Natural killer cell treated with Interleukin-12 subunit alpha and Interleukin-12 subunit beta and Interleukin-15 and Interleukin-18, amount 100 ng/mL, for 72 hours (primary cell): ENCODE measurements around the gene GRB2. TPM values are rescaled to one million over a fixed set of nuclear protein-coding genes. Genes with fewer than 3 reads are reported as not detected.
A peak's percentile ranks its signal among the peaks of the same experiment; 100 is the strongest.
"Not testable (repeated sequence)": the region's sequence is repeated elsewhere in the genome, so short reads cannot be mapped to it uniquely, and the experiment has no call there.

ENCODE experiments used
- ATAC-seq, 2 donors: fragments of 150-1000 bp; cut with Tn5 transposase in 1 of 2; sonication (Bioruptor Pico), chemical (Tn5 transposase) in 1 of 2; 2 replicates each; pipeline ENCODE4 v1.10.0; 2021
- DNase-seq: peaks from one replicate; pipeline ENCODE4 v3.0.0; 2022; ENCODE audit warnings: low spot score
- H3K27ac Mint-ChIP-seq, 2 donors: 1 replicate in 1 of 2; 2 replicates in 1 of 2; pipeline ENCODE4 v1.8.0; 2022; ENCODE audit warnings: mixed read lengths in 2 of 2, mild to moderate bottlenecking in 1 of 2, moderate library complexity in 1 of 2
- H3K27me3 Mint-ChIP-seq, 2 donors: 1 replicate in 1 of 2; 2 replicates in 1 of 2; pipeline ENCODE4 v1.8.0; 2022; ENCODE audit warnings: mixed read lengths in 2 of 2
- H3K36me3 Mint-ChIP-seq: one replicate; pipeline ENCODE4 v1.8.0; 2022; ENCODE audit warnings: mixed read lengths
- H3K4me1 Mint-ChIP-seq, 2 donors: 1 replicate in 1 of 2; 2 replicates in 1 of 2; pipeline ENCODE4 v1.8.0; 2022; ENCODE audit warnings: low read depth in 2 of 2, mixed read lengths in 2 of 2, mild to moderate bottlenecking in 1 of 2
- H3K4me3 Mint-ChIP-seq: one replicate; pipeline ENCODE4 v1.8.0; 2022; ENCODE audit warnings: mixed read lengths
- H3K9me3 Mint-ChIP-seq: 2 replicates; pipeline ENCODE4 v1.8.0; 2022; ENCODE audit warnings: mixed read lengths
- total RNA-seq, 2 donors: library from RNA; stranded (reverse); gene quantifications; one replicate each; pipeline ENCODE4 v1.2.3, GENCODE V29; 2022

GRB2 gene
- total RNA-seq: 100 to 1,000 TPM; 198 to 235 TPM

- Mint-ChIP-seq H3K9me3 (no peaks in the 10 kb centered on the region), H3K36me3 (peaks cover 4% of the 10 kb centered on the region), H3K27me3 (no peaks in the 10 kb centered on the region), H3K4me1 (peaks cover 29 to 44% of the 10 kb centered on the region in 2 donors), H3K27ac (peak within 1 kb of the TSS; percentile 81 to 94), H3K4me3 (peak within 1 kb of the TSS; percentile 90)
- DNase-seq (peak; percentile 100), ATAC-seq (peak; percentile 94 to 97)
These were observed at the start of gene GRB2 for GRCh38 chr17:75405365-75406221. Gene GRB2 (minus strand): TSS chr17:75405678. CDS start chr17:75393628, 12,050 bp downstream.

GRCh38 chr17:75454672-75455071 is 49.2 kb upstream of the GRB2 start:
- peaks cover 30 to 35% of the 10 kb centered on the region in 2 donors for H3K4me1 Mint-ChIP-seq
- H3K9me3 Mint-ChIP-seq, H3K36me3 Mint-ChIP-seq, ATAC-seq, H3K27me3 Mint-ChIP-seq, DNase-seq: not testable (repeated sequence)
- peak overlapping the region in 1 of 2 donors; percentile 83 for H3K27ac Mint-ChIP-seq
- H3K4me3 Mint-ChIP-seq: peak overlapping the region; percentile 9

DNA sequence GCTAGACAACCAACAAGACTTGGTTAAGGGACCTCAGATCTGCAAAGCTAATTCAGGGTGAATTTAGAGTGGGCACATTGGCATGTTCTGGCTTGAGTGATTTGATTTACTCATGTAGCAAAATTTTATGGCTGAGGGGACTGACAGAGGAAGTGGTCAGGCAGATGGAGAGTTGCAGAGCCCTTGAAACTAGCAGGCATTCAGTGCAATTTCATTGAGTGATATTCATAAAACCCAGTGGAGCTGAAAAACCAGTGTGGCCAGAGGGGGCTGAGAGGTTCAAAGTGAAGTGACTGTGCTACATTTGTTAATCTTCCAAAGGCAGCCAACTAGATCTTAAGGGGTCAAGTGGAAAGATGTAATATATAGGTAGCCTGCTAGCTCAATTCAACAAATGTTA is 48.7 kb upstream of the GRB2 start:
- H3K4me1 Mint-ChIP-seq: peaks cover 25 to 31% of the 10 kb centered on the region in 2 donors
- no peaks in the 10 kb centered on the region for H3K36me3 Mint-ChIP-seq
- H3K9me3 Mint-ChIP-seq: no peaks in the 10 kb centered on the region
- H3K4me3 Mint-ChIP-seq: peak overlapping the region; percentile 9
- ATAC-seq (no peak), DNase-seq (no peak)
- H3K27me3 Mint-ChIP-seq: no peaks in the 10 kb centered on the region
- peak overlapping the region in 1 of 2 donors; percentile 6 for H3K27ac Mint-ChIP-seq

DNA sequence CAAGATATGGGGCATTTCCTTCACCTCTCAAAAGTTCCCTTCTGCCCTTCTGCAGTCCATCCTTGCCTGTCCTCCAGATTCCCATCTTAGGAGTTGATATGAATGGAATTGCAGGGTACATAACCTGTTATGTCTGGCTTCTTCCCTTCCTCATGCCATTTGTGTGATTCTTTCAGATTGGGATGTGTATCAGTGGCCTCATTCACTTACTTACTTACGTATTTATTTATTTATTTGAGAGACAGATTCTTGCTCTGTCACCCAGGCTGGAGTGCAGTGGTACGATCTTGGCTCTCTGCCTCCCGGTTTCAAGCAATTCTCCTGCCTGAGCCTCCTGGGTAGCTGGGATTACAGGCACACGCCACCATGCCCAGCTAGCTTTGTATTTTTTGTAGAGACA is 44.8 kb upstream of the GRB2 start:
- Mint-ChIP-seq H3K27me3 (no peaks in the 10 kb centered on the region), H3K9me3 (no peaks in the 10 kb centered on the region)

DNA sequence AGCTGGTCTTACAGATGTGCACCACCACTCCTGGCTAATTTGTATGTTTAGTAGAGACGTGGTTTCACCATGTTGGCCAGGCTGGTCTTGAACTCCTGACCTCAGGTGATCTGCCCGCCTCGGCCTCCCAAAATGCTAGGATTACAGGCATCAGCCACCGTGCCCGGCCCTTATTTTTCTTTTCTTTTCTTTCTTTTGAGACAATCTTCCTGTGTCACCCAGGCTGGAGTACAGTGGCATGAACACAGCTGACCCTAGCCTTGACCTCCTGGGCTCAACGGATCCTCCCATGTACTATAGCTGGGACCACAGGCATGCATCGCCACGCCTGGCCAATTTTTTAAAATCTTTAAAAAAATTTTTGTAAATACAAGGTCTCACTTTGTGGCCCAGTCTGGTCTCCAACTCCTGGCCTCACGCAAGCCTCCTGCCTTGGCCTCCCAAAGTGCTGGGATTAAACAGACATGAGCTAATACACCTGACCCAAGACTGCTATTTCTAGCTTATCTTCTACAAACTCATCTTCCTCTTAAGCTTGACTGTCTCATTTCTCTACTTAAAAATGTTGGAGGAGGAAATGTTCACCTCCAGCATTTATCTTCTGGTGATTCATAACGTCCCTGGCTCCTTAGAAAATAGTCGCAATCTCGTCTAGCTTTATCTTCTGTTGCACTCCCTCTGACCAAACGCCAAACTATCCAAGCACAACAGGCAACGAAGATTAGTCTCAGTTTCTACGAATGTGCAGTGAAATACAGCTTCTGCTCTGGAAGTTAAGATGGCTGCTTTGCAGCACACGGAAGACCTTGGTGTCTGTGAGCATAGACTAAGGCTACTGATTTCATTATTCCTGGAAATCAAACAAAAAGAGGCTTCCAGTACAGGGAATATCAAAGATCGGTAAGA is 42.7 kb upstream of the GRB2 start:
- no peak for ATAC-seq
- H3K27me3 Mint-ChIP-seq: no peaks in the 10 kb centered on the region
- no peaks in the 10 kb centered on the region for H3K4me1 Mint-ChIP-seq
- no peak for DNase-seq
- no peak overlapping the region for H3K4me3 Mint-ChIP-seq
- H3K36me3 Mint-ChIP-seq: no peaks in the 10 kb centered on the region
- no peak overlapping the region for H3K27ac Mint-ChIP-seq
- no peaks in the 10 kb centered on the region for H3K9me3 Mint-ChIP-seq

More for the DNA sequence above, 44.8 kb upstream of the GRB2 start:
- ATAC-seq (no peak), DNase-seq (no peak)
- Mint-ChIP-seq H3K4me3 (no peak overlapping the region), H3K27ac (no peak overlapping the region), H3K4me1 (peaks cover 9 to 12% of the 10 kb centered on the region in 2 donors), H3K36me3 (no peaks in the 10 kb centered on the region)

GRCh38 chr17:75445896-75446295 is 40.4 kb upstream of the GRB2 start:
- not testable (repeated sequence) for H3K4me3 Mint-ChIP-seq, H3K9me3 Mint-ChIP-seq

DNA sequence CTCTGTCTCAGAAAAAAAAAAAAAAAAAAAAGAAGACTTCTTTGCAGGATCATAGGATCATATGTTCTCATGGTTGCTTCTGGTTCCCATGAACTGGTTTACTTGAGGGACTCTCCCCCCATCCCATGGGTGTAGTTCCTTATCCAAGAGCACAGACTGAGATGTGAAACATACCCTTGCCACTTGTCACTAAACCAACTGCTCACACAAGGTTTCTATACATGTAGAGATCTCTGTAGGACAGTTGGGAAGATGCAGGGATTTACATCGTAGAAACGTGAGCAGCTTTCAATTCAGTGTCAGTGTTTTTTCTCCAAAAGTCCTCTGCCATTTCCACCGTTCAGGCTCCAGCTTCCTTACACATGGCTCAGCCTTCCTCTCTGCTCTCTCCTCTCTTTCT is 39.8 kb upstream of the GRB2 start:
- Mint-ChIP-seq H3K4me3 (no peak overlapping the region), H3K36me3 (no peaks in the 10 kb centered on the region), H3K9me3 (no peaks in the 10 kb centered on the region), H3K27ac (no peak overlapping the region), H3K4me1 (no peaks in the 10 kb centered on the region), H3K27me3 (no peaks in the 10 kb centered on the region)
- no peak for ATAC-seq
- DNase-seq: no peak

More at GRCh38 chr17:75445896-75446295, 40.4 kb upstream of the GRB2 start:
- not testable (repeated sequence) for DNase-seq, ATAC-seq, H3K36me3 Mint-ChIP-seq, H3K27me3 Mint-ChIP-seq, H3K27ac Mint-ChIP-seq, H3K4me1 Mint-ChIP-seq

DNA sequence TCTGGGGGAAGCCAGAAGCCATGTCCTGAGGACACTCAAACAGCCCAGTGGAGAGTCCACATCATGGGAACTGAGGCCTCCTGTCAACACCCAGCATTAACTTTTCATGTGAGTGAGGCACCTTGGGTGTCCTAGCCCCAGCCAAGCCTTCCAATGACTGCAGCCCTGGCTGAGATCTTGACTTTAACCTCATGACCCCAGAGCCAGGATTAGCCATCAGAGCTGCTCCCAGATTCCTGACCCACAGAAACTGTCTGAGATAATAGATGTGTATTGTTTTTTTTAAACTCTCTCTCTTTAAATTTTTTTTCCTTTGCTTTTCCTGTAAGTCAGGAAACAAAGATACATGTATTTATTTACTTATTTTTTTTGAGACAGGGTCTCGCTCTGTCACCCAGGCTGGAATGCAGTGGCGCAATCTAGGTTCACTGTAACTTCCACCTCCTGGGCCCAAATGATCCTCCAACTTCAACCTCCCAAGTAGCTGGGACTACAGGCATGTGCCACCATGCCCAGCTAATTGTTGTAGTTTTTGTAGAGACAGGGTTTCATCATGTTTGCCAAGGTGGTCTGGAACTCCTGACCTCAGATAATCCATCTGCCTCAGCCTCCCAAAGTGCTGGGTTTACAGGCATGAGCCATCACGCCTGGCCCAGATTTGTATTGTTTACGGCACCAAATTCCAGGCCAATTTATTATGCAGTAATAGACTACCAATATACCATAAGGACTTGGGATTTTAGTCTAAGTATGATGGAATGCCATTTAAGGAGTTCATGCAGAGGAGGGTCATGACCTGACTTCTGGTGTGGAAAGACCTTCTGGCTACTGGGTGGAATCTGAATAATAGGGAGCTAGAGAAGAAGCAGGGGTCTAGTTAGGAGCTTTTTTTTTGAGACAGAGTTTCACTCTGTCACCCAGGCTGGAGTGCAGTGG is 37.0 kb upstream of the GRB2 start:
- H3K27me3 Mint-ChIP-seq: no peaks in the 10 kb centered on the region
- ATAC-seq (no peak), DNase-seq (no peak)
- H3K27ac Mint-ChIP-seq: no peak overlapping the region
- H3K4me1 Mint-ChIP-seq: no peaks in the 10 kb centered on the region
- H3K36me3 Mint-ChIP-seq: no peaks in the 10 kb centered on the region
- no peak overlapping the region for H3K4me3 Mint-ChIP-seq
- no peaks in the 10 kb centered on the region for H3K9me3 Mint-ChIP-seq

GRCh38 chr17:75440738-75441448 is 35.4 kb upstream of the GRB2 start:
- Mint-ChIP-seq H3K27ac (no peak overlapping the region), H3K27me3 (no peaks in the 10 kb centered on the region), H3K36me3 (no peaks in the 10 kb centered on the region)

GRCh38 chr17:75439287-75439686 is 33.8 kb upstream of the GRB2 start:
- no peaks in the 10 kb centered on the region for H3K27me3 Mint-ChIP-seq
- no peak overlapping the region for H3K4me3 Mint-ChIP-seq
- no peak for ATAC-seq
- no peak for DNase-seq
- no peaks in the 10 kb centered on the region for H3K9me3 Mint-ChIP-seq
- no peak overlapping the region for H3K27ac Mint-ChIP-seq
- peaks cover 6 to 9% of the 10 kb centered on the region in 2 donors for H3K4me1 Mint-ChIP-seq
- H3K36me3 Mint-ChIP-seq: no peaks in the 10 kb centered on the region

More at GRCh38 chr17:75440738-75441448, 35.4 kb upstream of the GRB2 start:
- no peak for DNase-seq
- H3K9me3 Mint-ChIP-seq: no peaks in the 10 kb centered on the region
- ATAC-seq: no peak
- no peak overlapping the region for H3K4me3 Mint-ChIP-seq
- H3K4me1 Mint-ChIP-seq: peaks cover 4% of the 10 kb centered on the region in 2 donors

GRCh38 chr17:75437404-75437803 is 31.9 kb upstream of the GRB2 start:
- not testable (repeated sequence) for H3K36me3 Mint-ChIP-seq, H3K4me3 Mint-ChIP-seq, H3K27ac Mint-ChIP-seq, H3K27me3 Mint-ChIP-seq, DNase-seq, ATAC-seq, H3K9me3 Mint-ChIP-seq, H3K4me1 Mint-ChIP-seq

DNA sequence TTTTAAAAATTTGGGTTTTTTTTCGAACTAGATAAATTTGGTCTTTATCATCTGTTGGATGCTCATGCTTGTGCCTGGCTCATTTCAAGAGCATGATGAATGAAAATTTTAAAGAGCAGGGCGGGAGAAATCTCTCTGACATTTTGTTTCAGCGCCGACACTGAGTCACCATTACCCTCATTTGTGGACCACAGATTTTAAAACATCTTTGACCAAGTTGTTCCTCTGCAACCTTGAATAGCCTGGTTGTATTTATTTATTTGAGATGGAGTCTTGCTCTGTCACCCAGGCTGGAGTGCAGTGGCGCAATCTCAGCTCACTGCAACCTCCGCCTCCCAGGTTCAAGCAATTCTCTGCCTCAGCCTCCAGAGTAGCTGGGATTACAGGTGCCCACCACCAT is 29.0 kb upstream of the GRB2 start:
- H3K9me3 Mint-ChIP-seq, H3K4me1 Mint-ChIP-seq, DNase-seq, H3K36me3 Mint-ChIP-seq, H3K27me3 Mint-ChIP-seq, ATAC-seq, H3K27ac Mint-ChIP-seq, H3K4me3 Mint-ChIP-seq: not testable (repeated sequence)
